ENCODE results near the gene TENM4. TPM values are rescaled to one million over a fixed set of nuclear protein-coding genes. Genes with fewer than 3 reads are reported as not detected.

TENM4 gene
- total and polyA plus RNA-seq, 2 of the 8 experiments (the other 6 are each of a cell fraction or from before 2014, with no cell fraction given) = 3.5 to 7.2 TPM

DNA sequence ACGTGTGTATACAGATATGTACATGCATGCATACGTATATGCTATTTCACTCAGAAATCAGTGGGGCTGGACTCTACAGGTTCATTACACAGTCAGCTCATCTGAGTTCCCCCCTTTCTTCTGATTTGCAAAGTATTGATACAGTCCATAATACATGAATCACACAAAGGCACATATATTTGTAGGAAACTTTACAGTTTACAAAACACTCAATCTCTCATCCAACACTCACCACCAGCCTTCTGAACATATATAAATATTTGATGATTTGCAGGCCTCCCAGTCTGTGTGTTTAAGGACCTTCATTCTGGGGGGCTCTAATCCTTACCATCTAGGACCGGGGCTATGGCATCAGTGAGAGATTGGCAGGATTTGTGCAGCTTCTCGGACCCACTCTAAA lies 293.8 kb downstream of the TENM4 start:
- H2AFZ ChIP-seq (ENCODE audit: low read length) = no peak overlapping the region
- H3K9ac ChIP-seq (replicated peaks in 1 of 4; ENCODE audit: extremely low read depth in 1 of 4, low read depth in 3 of 4, low read length in 3 of 4) = no peak overlapping the region

More for the DNA sequence above, 293.8 kb downstream of the TENM4 start:
- Histone ChIP-seq H3K4me3 (ENCODE audit: extremely low read depth in 1 of 4, insufficient read depth in 2 of 4, low read depth in 3 of 4, low read length in 4 of 4) (no peak overlapping the region), H4K5ac (ENCODE audit: insufficient read length, low read depth, low read length) (no peak overlapping the region), H3K4me2 (ENCODE audit: insufficient read depth in 1 of 2, low read depth in 2 of 2, low read length in 2 of 2) (no peak overlapping the region), H2BK12ac (ENCODE audit: low read depth, low read length) (no peak overlapping the region), H3K23ac (ENCODE audit: insufficient read length) (no peak overlapping the region), H4K8ac (ENCODE audit: extremely low read depth, insufficient read depth, low read length) (no peak overlapping the region), H2BK15ac (ENCODE audit: low read length) (no peak overlapping the region), H3K23me2 (ENCODE audit: low read depth, low read length) (no peaks in the 10 kb centered on the region), H2BK5ac (ENCODE audit: low read depth, low read length) (no peak overlapping the region), H3K36me3 (ENCODE audit: control insufficient read depth in 2 of 4, insufficient read depth in 4 of 4, low read length in 3 of 4) (no peaks in the 10 kb centered on the region), H2BK20ac (ENCODE audit: low read length) (no peak overlapping the region), H3K79me1 (ENCODE audit: low read depth, low read length) (no peaks in the 10 kb centered on the region), H3K79me2 (ENCODE audit: control insufficient read depth in 1 of 2, insufficient read depth in 2 of 2, low read length in 2 of 2) (no peaks in the 10 kb centered on the region), H3K56ac (replicated peaks; ENCODE audit: insufficient read length, low read depth, low read length) (no peak overlapping the region), H3K9me3 (ENCODE audit: insufficient read depth in 2 of 2, low read depth in 1 of 2, low read length in 1 of 2) (no peaks in the 10 kb centered on the region), H4K91ac (replicated peaks; ENCODE audit: insufficient read length, low read length) (no peak overlapping the region), H3K18ac (ENCODE audit: extremely low read depth, low read length) (no peak overlapping the region), H2AK5ac (ENCODE audit: low read depth, low read length) (no peak overlapping the region), H4K20me1 (replicated peaks in 1 of 2; ENCODE audit: control insufficient read depth in 1 of 2, insufficient read depth in 2 of 2, low read length in 2 of 2) (no peaks in the 10 kb centered on the region), H3K27ac (ENCODE audit: low read depth, low read length) (no peak overlapping the region), H3K4ac (replicated peaks; ENCODE audit: insufficient read length, low read depth, low read length) (no peak overlapping the region), H2BK120ac (replicated peaks; ENCODE audit: low read depth, low read length) (no peak overlapping the region), H3K27me3 (replicated peaks in 1 of 4; ENCODE audit: control insufficient read depth in 3 of 4, extremely low read depth in 1 of 4, insufficient read depth in 3 of 4, low read length in 3 of 4) (no peaks in the 10 kb centered on the region), H3K14ac (ENCODE audit: insufficient read length) (no peak overlapping the region), H3K4me1 (replicated peaks in 1 of 4; ENCODE audit: control insufficient read depth in 3 of 4, insufficient read depth in 4 of 4, low read length in 3 of 4) (no peaks in the 10 kb centered on the region)
- DNase-seq (ENCODE audit: low read depth in 1 of 2, low spot score in 2 of 2) (no peak), FAIRE-seq (no peak)
- TF ChIP-seq, protein P1, sequence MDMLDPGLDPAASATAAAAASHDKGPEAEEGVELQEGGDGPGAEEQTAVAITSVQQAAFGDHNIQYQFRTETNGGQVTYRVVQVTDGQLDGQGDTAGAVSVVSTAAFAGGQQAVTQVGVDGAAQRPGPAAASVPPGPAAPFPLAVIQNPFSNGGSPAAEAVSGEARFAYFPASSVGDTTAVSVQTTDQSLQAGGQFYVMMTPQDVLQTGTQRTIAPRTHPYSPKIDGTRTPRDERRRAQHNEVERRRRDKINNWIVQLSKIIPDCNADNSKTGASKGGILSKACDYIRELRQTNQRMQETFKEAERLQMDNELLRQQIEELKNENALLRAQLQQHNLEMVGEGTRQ (IDR thresholded peaks at IDR 0.05; ENCODE audit: low read length) = no peak
- TF ChIP-seq POU5F1 (IDR thresholded peaks at IDR 0.05; ENCODE audit: low read depth, low read length) (no peak), KDM1A (IDR thresholded peaks at IDR 0.05; ENCODE audit: borderline replicate concordance, low read length) (no peak)
- ChIA-PET CTCF (ENCODE audit: partially characterized antibody) (interaction anchor here (1.2 kb wide), 1 partner anchor 93 kb away, joined by 3 read pairs; no protein-coding TSS in a partner anchor), POLR2A (ENCODE audit: partially characterized antibody) (no interaction called here)
- WGBS, 2 experiments (ENCODE audit: extremely low coverage in 1 of 2, insufficient coverage in 1 of 2, insufficient read length in 1 of 2, insufficient replicate concordance in 2 of 2, low coverage in 1 of 2, low lambda C conversion rate in 2 of 2, missing lambda C conversion rate in 1 of 2) = 87% methylated on average over 4 of the region's 4 CpGs; no CpG with 5 or more reads in 1 of the 2 experiments
